Activated CD4-positive, alpha-beta T cell treated with anti-CD3 and anti-CD28 coated beads, Interleukin-2, amount 10 ng/mL, durations not matched to agents 24 days and 14 days (primary cell): ENCODE measurements around the gene WNT7A. TPM values are rescaled to one million over a fixed set of nuclear protein-coding genes. Genes with fewer than 3 reads are reported as not detected.

Source experiments
- DNase-seq: peaks from one replicate; pipeline ENCODE4 v3.0.0; 2022
- H3K27ac Mint-ChIP-seq: one replicate; pipeline ENCODE4 v1.8.0; 2022; ENCODE audit warnings: mild to moderate bottlenecking, mixed read lengths
- H3K27me3 Mint-ChIP-seq: one replicate; pipeline ENCODE4 v1.8.0; 2022; ENCODE audit warnings: mixed read lengths
- H3K36me3 Mint-ChIP-seq: one replicate; pipeline ENCODE4 v1.8.0; 2022; ENCODE audit warnings: low read depth, mild to moderate bottlenecking, mixed read lengths
- H3K4me1 Mint-ChIP-seq: one replicate; pipeline ENCODE4 v1.8.0; 2021; ENCODE audit warnings: mixed read lengths
- H3K4me3 Mint-ChIP-seq: one replicate; pipeline ENCODE4 v1.8.0; 2022; ENCODE audit warnings: mild to moderate bottlenecking, moderate library complexity, mixed read lengths
- H3K9me3 Mint-ChIP-seq: one replicate; pipeline ENCODE4 v1.8.0; 2021; ENCODE audit warnings: mixed read lengths
- intact Hi-C: fragments of 100-400 bp; cut with micrococcal nuclease; formaldehyde crosslinking; loops from one replicate; pipeline ENCODE4 v1.15.1; 2023
- total RNA-seq: library from RNA; stranded (reverse); gene quantifications from 2 replicates; pipeline ENCODE4 v1.2.3, GENCODE V29; 2022

WNT7A gene
- total RNA-seq, 1 donor from 2014 or later, result not detected

- intact Hi-C loops, result no loop called here
- Mint-ChIP-seq H3K27me3 (no peaks in the 10 kb centered on the region), H3K36me3 (no peaks in the 10 kb centered on the region), H3K4me3 (no peak overlapping the region), H3K9me3 (no peaks in the 10 kb centered on the region), H3K27ac (no peak overlapping the region), H3K4me1 (peaks cover 7% of the 10 kb centered on the region)
- DNase-seq, result no peak
These were observed 107.5 kb downstream of the WNT7A start for GRCh38 chr3:13772321-13772745.

DNA sequence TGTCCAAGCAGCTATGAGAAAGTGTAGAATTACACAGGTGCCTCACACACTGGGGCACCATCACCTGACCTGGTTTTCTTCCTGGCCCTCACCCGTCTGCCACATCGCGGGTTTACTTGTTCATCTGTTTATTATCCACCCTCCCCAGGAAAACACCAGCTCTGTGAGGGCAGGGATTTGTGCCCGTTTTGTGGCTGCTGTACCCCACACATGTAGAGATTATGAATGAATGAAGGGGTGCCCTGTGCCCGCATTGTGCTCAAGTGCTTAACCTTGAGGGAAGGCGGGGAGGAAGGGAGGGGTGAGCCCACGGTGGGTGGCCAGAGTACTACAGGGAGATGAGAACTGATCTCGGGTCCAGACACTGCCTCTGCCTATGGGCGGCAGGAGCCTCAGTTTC lies 108.4 kb downstream of the WNT7A start:
- intact Hi-C loops, result no loop called here
- H3K27me3 Mint-ChIP-seq, result no peaks in the 10 kb centered on the region

GRCh38 chr3:13770170-13771169 lies 109.4 kb downstream of the WNT7A start:
- DNase-seq, result no peak
- H3K27ac Mint-ChIP-seq, result no peak overlapping the region
- peaks cover 7% of the 10 kb centered on the region for H3K4me1 Mint-ChIP-seq
- H3K36me3 Mint-ChIP-seq, result no peaks in the 10 kb centered on the region
- H3K4me3 Mint-ChIP-seq, result no peak overlapping the region
- H3K27me3 Mint-ChIP-seq, result no peaks in the 10 kb centered on the region
- intact Hi-C loops, result no loop called here
- H3K9me3 Mint-ChIP-seq, result no peaks in the 10 kb centered on the region

More for the DNA sequence above, 108.4 kb downstream of the WNT7A start:
- no peak overlapping the region for H3K4me3 Mint-ChIP-seq
- peaks cover 7% of the 10 kb centered on the region for H3K4me1 Mint-ChIP-seq
- no peak for DNase-seq
- no peak overlapping the region for H3K27ac Mint-ChIP-seq
- no peaks in the 10 kb centered on the region for H3K9me3 Mint-ChIP-seq
- no peaks in the 10 kb centered on the region for H3K36me3 Mint-ChIP-seq

- H3K36me3 Mint-ChIP-seq, result no peaks in the 10 kb centered on the region
- DNase-seq, result no peak
- intact Hi-C loops, result no loop called here
- H3K4me1 Mint-ChIP-seq, result peaks cover 7% of the 10 kb centered on the region
- no peaks in the 10 kb centered on the region for H3K9me3 Mint-ChIP-seq
- H3K27me3 Mint-ChIP-seq, result no peaks in the 10 kb centered on the region
- H3K4me3 Mint-ChIP-seq, result no peak overlapping the region
- H3K27ac Mint-ChIP-seq, result no peak overlapping the region
These were observed 110.4 kb downstream of the WNT7A start for GRCh38 chr3:13769422-13769821.

- Mint-ChIP-seq H3K9me3 (no peaks in the 10 kb centered on the region), H3K27me3 (no peaks in the 10 kb centered on the region), H3K27ac (no peak overlapping the region), H3K36me3 (no peaks in the 10 kb centered on the region), H3K4me3 (no peak overlapping the region), H3K4me1 (peaks cover 7% of the 10 kb centered on the region)
- DNase-seq, result no peak
- intact Hi-C loops, result no loop called here
These were observed 111.4 kb downstream of the WNT7A start for GRCh38 chr3:13768453-13768852.

DNA sequence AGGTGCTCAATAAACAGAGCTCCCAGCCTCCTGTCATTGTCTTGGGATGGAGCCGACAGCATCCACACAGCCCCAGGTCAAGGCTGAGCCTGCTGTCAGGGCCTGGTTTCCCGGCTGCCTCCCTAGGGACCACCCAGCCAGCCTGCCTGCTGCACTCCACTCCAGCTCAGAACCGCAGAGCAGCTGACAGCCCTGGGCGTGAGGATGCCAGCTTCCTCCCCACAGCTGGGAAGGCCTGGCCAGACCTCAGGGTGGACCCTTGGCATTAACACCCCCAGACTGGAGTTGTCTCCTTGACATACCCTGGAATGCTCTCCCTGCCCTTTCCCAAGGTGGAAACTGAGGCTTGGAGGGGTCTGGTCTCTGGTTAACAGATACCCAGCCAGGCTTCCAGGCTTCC lies 112.0 kb downstream of the WNT7A start:
- Mint-ChIP-seq H3K9me3 (no peaks in the 10 kb centered on the region), H3K4me1 (peaks cover 7% of the 10 kb centered on the region), H3K4me3 (no peak overlapping the region), H3K27me3 (no peaks in the 10 kb centered on the region), H3K36me3 (no peaks in the 10 kb centered on the region), H3K27ac (no peak overlapping the region)
- intact Hi-C loops, result no loop called here
- no peak for DNase-seq

DNA sequence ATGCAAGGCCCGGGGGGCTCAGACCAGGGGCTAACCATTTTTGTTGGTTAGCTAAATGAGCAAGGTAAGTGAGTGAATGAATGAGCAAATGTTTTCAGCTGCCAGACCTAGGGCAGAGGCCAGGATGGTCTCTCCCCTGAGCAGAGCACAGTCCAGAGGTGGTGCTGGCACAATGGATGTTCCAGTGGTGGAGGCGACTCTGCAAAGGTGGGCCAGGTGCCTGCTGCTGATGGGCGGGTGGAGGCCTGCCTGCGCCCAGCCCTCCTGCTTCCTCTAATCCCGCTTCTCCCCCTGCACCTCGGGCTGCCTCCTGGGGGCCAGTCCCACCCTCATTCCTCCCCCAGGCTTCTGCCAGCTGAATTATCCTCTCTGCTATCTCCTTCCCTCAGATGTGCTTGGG lies 112.8 kb downstream of the WNT7A start:
- no peak overlapping the region for H3K27ac Mint-ChIP-seq
- H3K36me3 Mint-ChIP-seq, result no peaks in the 10 kb centered on the region
- no peaks in the 10 kb centered on the region for H3K27me3 Mint-ChIP-seq
- intact Hi-C loops, result no loop called here
- H3K4me3 Mint-ChIP-seq, result no peak overlapping the region
- H3K9me3 Mint-ChIP-seq, result no peaks in the 10 kb centered on the region
- DNase-seq, result no peak
- H3K4me1 Mint-ChIP-seq, result peaks cover 7% of the 10 kb centered on the region

Other genes with a start within 250 kb of the WNT7A start
- 27.7 and 29.6 TPM in 2 replicates for gene CHCHD4, start 244.8 kb upstream of the WNT7A start, total RNA-seq
- 38.7 and 39.4 TPM in 2 replicates for gene TMEM43, start 245.0 kb upstream of the WNT7A start, total RNA-seq